Endothelial cell (in vitro differentiated cells): ENCODE measurements around the gene PPP5C. TPM values are rescaled to one million over a fixed set of nuclear protein-coding genes. Genes with fewer than 3 reads are reported as not detected.

ENCODE experiments used
- DNase-seq: peaks from one replicate; pipeline ENCODE4 v3.0.0; 2021; ENCODE audit warnings: low spot score
- H3K27ac Mint-ChIP-seq: one replicate; pipeline ENCODE4 v1.8.0; 2021; ENCODE audit warnings: mixed read lengths, inconsistent platforms; ENCODE audit not compliant: unreplicated experiment
- H3K27me3 Mint-ChIP-seq: one replicate; pipeline ENCODE4 v1.8.0; 2021; ENCODE audit warnings: mild to moderate bottlenecking, moderate library complexity, mixed read lengths, inconsistent platforms; ENCODE audit not compliant: unreplicated experiment
- H3K36me3 Mint-ChIP-seq: one replicate; pipeline ENCODE4 v1.8.0; 2021; ENCODE audit warnings: mild to moderate bottlenecking, low read depth, mixed read lengths, inconsistent platforms; ENCODE audit not compliant: unreplicated experiment
- H3K4me1 Mint-ChIP-seq: one replicate; pipeline ENCODE4 v1.8.0; 2021; ENCODE audit warnings: mild to moderate bottlenecking, mixed read lengths, inconsistent platforms; ENCODE audit not compliant: unreplicated experiment
- H3K4me3 Mint-ChIP-seq: one replicate; pipeline ENCODE4 v1.8.0; 2021; ENCODE audit warnings: mild to moderate bottlenecking, mixed read lengths, inconsistent platforms; ENCODE audit not compliant: unreplicated experiment
- H3K9me3 Mint-ChIP-seq: one replicate; pipeline ENCODE4 v1.8.0; 2021; ENCODE audit warnings: mixed read lengths, inconsistent platforms; ENCODE audit not compliant: unreplicated experiment
- long read RNA-seq: library from polyadenylated mRNA; unstranded; transcript quantifications from one replicate; pipeline ENCODE4 v2.0.0, GENCODE V29; 2020; ENCODE audit not compliant: unreplicated experiment
- total RNA-seq: library from RNA; stranded (reverse); fragmentation: NEBNext Ultra II Directional; extraction: Animal tissue kit (Norgen Biotek cat#: 25700); gene quantifications from one replicate; pipeline ENCODE4 v1.2.1, GENCODE V29; 2021; ENCODE audit not compliant: unreplicated experiment
- TF ChIP-seq, protein P1 (sequence below): fragments of 200-600 bp; sonication (generic); IDR thresholded peaks from one replicate; pipeline ENCODE4 v1.5.0; 2021; ENCODE audit warnings: antibody characterized with exemption; ENCODE audit not compliant: unreplicated experiment

PPP5C gene, protein sequence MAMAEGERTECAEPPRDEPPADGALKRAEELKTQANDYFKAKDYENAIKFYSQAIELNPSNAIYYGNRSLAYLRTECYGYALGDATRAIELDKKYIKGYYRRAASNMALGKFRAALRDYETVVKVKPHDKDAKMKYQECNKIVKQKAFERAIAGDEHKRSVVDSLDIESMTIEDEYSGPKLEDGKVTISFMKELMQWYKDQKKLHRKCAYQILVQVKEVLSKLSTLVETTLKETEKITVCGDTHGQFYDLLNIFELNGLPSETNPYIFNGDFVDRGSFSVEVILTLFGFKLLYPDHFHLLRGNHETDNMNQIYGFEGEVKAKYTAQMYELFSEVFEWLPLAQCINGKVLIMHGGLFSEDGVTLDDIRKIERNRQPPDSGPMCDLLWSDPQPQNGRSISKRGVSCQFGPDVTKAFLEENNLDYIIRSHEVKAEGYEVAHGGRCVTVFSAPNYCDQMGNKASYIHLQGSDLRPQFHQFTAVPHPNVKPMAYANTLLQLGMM
- total RNA-seq = 66.7 TPM
- long read RNA-seq, transcript PPP5C-201 (13 exons, 2,109 nt) = major isoform, 37 of 40 reads
- long read RNA-seq, partial matches to known transcripts = 0 of 40 reads
- long read RNA-seq, other reads (novel, unspliced or antisense) = 3 of 40 reads

DNA sequence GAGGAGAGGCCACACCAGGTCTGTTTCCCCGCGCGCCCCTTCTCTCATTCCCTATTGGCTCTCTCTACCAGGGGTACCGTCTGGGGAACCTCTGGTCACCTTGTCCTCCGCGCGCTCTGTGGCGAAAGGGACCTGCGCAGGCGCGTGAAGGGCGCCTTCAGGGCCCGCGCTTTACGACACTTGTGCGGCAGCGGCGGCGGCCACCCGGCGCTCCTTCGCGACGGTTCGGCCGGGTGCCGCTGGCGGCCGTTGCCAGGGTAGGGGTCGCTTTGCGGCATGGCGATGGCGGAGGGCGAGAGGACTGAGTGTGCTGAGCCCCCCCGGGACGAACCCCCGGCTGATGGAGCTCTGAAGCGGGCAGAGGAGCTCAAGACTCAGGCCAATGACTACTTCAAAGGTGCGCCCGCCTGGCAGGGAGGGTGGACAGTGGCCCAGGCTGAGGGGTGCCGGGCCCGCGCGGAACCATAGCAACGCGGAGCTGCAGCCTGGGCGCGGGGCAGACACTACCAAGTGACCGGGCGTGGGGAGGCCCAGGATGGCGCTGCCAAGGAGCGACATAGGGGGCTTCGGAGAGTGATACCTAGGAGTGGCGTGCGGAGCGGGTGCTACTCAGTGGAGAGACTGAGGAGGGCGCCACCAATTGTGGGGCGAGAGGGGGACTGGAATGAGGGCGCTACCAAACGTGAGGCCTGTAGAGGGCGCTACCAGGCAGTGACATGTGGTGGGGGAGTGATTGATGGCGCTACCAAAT lies at the start of gene PPP5C:
Gene PPP5C (plus strand): TSS at position 267 of the 751 bp plus-strand sequence. CDS start 10 bp downstream, at position 277.
- Mint-ChIP-seq H3K4me1 (peaks cover 50% of the 10 kb centered on the region), H3K4me3 (peak within 1 kb of the TSS; percentile 97)
- peak; percentile 96 for DNase-seq

DNA sequence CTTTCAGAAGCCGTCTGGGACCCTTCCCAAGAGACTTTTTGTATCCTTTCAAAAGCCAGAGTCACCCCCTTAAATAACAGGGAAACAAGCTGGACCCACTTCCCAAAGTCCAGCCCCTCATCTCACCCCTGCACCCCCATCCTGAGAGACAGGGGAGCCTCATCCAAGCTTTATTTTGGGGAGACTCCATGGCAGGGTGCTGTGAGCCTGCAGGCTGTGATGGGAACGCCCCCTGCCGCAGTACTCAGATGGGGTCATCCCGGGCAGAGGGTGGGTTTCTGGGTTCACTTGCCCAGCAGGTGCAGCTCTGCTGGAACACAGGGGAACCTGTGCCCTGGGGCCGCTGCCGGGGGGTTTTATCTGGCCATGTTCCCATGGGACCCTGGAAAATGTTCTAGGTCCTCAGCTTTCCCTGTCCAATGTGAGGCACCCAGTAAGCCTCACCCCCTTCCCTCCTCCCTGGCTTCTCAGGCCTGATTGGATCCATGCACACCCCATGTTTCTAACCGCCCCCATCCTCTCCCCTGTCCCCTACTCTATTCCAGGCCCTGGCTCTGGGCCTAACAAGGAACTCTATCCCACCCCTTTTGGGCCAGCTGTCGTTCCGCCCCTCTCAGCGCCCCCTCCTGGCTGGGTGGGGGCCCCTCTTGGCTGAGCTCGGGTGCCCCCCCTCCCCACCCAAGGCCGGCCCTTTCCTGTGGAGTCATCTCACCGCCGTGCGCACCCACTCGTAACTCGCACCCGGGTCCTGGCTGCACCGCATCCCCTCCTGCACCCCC lies 49.0 kb upstream of the PPP5C start:
- DNase-seq = no peak
- Mint-ChIP-seq H3K9me3 (no peaks in the 10 kb centered on the region), H3K27ac (no peak overlapping the region), H3K4me1 (peaks cover 26% of the 10 kb centered on the region), H3K27me3 (peaks cover 7% of the 10 kb centered on the region), H3K36me3 (peaks cover 4% of the 10 kb centered on the region), H3K4me3 (peak overlapping the region; percentile 92)
- TF ChIP-seq, protein P1, sequence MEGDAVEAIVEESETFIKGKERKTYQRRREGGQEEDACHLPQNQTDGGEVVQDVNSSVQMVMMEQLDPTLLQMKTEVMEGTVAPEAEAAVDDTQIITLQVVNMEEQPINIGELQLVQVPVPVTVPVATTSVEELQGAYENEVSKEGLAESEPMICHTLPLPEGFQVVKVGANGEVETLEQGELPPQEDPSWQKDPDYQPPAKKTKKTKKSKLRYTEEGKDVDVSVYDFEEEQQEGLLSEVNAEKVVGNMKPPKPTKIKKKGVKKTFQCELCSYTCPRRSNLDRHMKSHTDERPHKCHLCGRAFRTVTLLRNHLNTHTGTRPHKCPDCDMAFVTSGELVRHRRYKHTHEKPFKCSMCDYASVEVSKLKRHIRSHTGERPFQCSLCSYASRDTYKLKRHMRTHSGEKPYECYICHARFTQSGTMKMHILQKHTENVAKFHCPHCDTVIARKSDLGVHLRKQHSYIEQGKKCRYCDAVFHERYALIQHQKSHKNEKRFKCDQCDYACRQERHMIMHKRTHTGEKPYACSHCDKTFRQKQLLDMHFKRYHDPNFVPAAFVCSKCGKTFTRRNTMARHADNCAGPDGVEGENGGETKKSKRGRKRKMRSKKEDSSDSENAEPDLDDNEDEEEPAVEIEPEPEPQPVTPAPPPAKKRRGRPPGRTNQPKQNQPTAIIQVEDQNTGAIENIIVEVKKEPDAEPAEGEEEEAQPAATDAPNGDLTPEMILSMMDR = no peak

More for the DNA sequence above, at the start of gene PPP5C:
- Mint-ChIP-seq H3K27ac (peak within 1 kb of the TSS; percentile 67), H3K9me3 (no peaks in the 10 kb centered on the region), H3K27me3 (peaks cover 10% of the 10 kb centered on the region), H3K36me3 (peaks cover 12% of the 10 kb centered on the region)
- TF ChIP-seq, protein P1 = peak; percentile 82

DNA sequence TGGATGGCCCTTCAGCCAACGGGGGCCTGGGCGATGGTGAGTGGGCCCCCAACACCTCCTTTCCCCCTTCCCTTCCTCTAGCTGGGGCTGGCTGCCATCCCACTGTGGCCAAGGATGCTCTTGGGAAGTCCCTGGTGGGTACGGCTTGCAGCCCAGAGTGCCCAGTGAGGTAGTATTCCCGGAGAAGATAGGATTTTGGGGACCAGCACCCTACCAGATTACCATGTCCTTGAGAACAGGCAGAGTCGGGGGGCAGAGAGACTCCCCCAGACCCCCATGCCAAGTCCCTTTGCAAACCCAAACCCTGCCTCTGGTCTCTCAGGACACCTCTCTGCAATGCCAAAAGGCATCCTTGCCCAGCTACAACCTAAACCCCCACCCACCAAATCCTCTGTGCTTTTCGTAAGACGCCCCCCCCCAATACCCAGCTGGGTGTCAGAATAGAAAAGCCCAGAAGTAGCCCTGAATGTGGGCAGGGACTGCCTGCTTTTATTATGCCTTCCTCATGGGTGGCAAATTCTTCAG lies 48.3 kb upstream of the PPP5C start:
- Mint-ChIP-seq H3K27me3 (peaks cover 7% of the 10 kb centered on the region), H3K9me3 (no peaks in the 10 kb centered on the region), H3K4me1 (peaks cover 29% of the 10 kb centered on the region), H3K36me3 (peaks cover 6% of the 10 kb centered on the region), H3K4me3 (peak overlapping the region; percentile 42), H3K27ac (no peak overlapping the region)
- DNase-seq = no peak
- TF ChIP-seq, protein P1 = no peak

DNA sequence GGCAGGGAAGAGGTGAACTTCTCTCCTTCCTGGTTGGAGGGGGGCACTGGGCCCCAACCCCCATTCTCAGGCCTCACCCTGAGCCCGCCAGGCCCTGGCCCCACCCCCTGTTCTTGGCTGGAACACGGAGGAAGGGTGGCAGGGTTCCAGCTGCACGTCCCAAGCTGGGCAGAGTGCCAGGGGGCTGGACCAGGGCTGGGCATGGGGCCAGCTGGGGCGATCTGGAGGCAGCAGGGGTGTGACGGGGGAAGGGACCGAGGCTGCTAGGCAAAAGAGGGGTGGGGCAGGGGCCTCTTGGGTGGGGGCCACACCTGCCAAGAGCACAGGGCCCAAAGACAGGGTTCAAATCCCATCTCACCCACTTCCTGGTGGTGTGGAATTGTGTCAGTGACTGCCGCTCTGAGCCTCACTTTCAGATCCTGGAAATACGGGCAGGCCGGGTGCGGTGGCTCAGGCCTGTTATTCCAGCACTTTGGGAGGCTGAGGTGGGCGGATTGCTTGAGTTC lies 47.8 kb upstream of the PPP5C start:
- Mint-ChIP-seq H3K9me3 (no peaks in the 10 kb centered on the region), H3K4me1 (peaks cover 29% of the 10 kb centered on the region), H3K27me3 (peaks cover 7% of the 10 kb centered on the region), H3K27ac (no peak overlapping the region), H3K36me3 (peaks cover 6% of the 10 kb centered on the region), H3K4me3 (peak overlapping the region; percentile 42)
- no peak for DNase-seq
- TF ChIP-seq, protein P1 = no peak
